ENCODE data around the gene AHDC1.
"Not testable (repeated sequence)": the region's sequence is repeated elsewhere in the genome, so short reads cannot be mapped to it uniquely, and the experiment has no call there.

Gene AHDC1

DNA sequence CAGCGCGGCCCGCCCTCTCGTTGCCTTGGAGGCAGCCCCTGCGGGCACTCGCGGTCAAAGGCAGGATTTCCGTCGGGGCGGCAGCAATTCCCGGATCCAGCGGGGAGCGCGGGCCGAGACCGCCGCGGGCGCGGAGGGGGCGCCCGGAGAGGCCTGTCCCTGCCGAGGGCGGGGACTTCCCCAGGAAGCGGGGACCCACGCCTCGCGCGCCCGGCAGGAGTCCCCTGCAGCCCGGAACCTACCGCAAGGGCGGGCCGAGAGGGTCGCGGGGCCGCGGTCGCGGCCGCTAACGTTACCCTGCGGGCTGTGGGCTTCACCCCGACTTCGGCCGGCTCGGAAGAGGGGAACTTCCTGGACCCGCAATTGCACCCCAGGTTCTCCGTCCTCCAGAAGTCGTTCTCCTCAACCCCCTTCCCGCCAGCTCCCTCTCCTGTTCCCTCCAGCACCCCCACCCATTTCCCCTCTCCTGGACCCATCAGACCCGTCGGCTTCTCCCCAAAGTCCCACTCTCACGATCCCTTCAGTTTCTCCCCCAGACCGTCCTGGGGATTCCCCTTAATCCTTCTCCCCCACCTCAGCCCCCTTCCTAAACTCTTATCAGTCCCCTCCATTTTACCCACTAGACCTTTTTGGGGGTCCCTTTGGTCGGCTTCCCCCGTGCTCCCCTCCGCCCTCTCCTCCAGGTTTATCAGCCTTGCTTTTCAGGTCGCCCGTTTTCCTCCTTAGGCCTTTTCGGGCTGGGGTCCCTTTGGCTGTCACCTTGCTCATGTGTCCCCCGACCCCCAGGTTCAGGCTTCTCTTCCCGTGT, 30.4 kb upstream of the AHDC1 start:
- DNase-seq (ENCODE audit: low spot score): no peak

DNA sequence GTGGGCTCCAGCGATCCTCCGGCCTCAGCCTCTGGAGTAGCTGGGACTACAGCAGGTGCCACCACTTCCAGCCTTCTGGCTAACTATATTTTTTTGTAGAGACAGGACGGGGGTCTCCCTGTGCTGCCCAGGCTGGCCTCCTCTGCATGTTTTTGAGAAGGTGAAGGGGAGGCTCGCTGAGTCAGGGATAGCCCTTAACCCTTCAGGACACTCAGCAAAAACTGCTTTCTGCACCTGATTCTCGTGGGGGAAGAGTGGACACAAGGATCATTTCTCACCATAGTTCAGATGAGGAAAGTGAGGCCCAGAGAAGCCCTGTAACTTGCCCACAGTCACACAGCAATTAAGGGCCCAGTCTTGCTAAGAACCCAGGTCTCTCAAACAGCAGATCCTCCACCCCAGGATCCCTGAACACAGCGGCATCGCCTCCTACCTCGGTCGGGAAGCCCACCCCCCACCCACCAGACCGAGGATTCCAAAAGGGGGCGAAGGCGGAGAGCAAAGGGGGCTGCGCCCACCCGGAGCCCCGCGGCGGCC, 29.8 kb upstream of the AHDC1 start:
- DNase-seq (ENCODE audit: low spot score): no peak

DNA sequence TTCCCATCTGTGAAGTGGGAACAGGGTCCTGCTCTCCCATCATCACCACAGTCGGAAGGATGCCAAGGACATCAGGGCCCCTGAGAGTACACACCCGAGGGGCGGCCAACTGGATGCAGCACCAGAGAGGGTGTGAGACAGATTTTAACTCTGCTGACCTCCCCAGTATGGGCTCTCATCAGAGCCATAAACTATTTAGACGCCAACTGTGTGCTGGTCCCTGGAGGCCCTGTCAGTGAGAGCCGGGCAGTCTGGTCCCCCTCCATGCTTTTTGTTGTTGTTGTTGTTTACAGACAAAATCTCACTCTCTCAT, 29.3 kb upstream of the AHDC1 start:
- DNase-seq (ENCODE audit: low spot score): no peak

DNA sequence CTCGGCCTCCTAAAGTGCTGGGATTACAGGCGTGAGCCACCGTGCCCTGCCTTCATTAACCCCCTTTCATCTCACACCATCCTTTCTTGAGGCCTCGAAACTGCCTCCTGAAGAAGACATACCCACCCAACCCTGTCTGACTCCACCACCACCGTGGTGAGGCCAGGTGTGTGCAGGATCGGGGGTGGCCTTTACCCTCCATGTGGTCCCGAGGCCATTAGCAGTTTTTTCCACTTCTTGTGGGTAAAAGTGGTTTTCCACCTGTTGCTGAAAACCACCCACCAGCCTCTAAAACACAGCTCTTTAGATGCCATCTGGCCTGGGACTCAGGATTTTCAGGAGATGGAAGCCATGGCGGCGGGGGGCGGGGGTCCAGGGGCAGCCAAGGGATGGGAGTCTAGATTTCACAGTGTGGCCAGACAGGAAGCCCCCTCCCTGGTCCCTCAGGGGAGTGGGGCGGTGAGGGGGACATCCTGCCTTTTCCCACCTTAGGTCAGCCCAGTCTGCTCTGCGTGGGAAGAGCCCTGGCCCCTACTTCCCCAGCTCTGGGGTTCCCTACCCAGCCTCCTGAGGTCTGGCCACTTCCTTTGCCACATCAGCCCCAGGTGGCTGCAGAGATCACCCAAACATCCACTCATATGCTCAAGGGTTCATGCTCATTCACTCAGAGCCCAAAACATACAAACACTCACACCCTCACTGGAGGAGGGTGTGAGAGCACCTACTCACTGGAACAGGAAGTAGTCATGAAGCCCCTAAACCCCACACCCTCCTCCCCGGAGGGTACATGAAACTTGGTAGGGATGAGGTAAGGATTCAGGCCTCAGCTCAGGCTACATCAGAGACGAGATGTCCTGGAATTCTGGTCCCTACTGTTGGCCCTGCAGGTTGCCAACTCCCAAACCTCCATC, 28.7 kb upstream of the AHDC1 start:
- peak; percentile 52 for DNase-seq (ENCODE audit: low spot score)

DNA sequence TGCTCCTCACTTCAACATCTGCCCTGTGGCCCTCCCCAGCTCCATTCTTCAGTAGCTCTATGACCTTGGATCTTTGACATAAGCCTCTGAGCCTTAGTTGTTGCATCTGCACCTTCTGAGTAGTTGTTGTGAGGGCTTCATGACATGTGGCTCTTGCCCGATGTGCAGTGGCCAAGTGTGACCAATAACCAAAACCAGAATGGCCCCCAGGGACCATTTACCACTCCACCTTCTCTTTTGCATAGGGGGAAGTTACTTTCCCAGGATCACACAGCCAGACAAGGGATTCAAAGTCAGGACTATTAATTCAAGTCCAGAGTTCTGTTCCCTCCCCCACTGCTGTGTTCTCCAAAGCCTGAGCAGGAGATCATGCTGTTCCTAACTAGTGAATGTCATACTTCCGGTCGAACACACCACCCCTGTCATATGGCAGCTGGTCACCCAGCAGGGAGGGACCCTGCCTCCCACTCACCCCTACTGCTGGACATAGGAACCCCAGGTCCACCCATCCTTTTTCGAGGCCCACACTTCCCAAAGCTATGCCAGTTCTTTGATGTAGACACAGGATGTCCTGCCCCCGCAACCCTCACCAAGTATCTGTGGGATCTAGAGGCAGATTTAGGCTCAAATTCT, 27.0 kb upstream of the AHDC1 start:
- DNase-seq (ENCODE audit: low spot score): no peak

DNA sequence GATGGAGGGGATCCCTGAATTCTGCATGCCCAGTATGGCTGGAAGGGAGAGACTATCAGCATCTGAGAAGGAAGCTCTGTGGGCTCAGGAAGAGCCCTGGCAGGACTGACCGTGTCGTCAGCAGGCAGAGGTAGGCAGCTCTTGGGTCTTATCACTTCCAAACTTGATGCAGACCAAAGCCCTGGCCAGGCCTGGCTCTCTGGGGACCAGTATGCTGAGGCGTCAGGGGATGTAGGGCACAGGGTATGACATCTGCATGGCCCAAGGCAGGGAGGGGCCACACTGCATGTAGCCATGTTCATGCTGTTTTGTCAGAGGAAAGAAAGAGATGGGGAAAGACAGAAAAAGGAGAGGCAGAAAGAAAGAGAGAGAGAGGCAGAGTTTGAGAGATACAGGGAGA, 24.8 kb upstream of the AHDC1 start:
- no peak for DNase-seq (ENCODE audit: low spot score)

DNA sequence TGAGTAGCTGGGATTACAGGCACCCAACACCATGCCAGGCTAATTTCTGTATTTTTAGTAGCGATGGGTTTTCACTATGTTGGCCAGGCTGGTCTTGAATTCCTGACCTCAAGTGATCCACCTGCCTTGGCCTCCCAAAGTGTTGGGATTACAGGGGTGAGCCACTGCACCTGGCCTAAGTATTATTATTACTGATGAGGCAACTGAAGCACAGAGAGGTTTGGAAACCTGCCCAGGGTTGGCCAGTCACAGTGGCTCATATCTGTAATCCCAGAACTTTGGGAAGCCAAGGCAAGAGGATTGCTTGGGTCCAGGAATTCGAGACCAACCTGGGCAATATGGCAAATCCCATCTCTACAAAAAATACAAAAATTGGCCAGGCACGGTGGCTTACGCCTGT, 23.8 kb upstream of the AHDC1 start:
- not testable (repeated sequence) for DNase-seq (ENCODE audit: low spot score)

DNA sequence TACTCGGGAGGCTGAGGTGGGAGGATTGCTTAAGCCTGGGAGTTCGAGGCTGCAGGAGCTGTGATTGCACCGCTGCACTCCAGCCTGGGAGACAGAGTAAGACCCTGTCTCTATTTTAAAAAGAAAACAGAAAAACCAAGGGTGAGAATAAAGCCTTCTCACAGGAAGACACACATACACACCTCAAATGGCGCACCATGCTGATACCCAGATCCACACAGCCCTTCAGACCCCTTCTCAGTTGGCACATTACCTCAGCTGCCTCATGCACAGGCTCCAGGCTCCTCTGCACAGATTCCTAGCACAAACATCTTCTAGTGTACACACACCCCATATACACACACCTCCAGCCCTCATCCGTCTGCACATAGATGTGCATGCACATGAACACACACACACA, 23.1 kb upstream of the AHDC1 start:
- no peak for DNase-seq (ENCODE audit: low spot score)

DNA sequence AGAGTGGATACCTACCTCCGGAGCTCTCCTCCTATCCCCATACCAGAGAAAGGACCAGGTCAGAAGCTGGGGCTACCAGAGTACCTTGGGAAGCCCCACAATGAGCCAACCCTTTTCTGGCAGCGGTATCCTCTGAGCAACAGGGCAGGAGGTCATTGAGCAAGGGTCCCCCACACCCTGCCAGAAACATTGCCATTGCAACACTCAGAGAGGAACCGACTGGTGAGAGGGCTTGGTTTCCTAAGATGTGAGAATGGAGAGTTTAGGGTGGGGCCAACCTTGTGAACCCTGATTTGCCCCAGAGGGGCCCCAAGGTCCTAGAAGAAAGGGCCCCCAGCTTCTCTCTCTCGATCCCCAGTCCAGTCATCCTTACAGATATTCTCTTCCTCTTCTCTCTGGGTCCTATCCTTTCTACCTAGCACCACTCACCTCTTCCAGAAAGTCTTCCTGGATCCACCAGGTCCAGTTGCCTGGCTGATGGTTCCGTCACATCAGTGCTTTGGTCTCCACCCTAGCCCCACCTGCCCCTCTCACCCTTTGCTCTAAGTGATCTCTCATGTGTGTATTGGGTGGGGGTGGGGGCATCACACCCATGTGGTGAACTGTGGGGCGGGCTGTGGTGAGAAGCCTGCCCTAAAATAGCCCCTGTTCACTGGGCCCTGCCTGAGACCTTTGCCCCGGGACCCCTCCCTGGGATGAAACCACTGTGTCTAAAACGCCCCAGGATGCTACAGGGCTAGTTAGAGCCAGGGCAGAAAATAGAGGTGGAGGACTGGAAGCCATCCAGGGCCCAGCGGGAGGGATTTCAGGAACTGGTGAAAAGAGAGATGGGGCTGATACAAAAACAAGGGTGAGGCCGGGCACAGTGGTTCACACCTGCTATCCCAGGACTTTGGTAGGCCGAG, 22.3 kb upstream of the AHDC1 start:
- no peak for DNase-seq (ENCODE audit: low spot score)

DNA sequence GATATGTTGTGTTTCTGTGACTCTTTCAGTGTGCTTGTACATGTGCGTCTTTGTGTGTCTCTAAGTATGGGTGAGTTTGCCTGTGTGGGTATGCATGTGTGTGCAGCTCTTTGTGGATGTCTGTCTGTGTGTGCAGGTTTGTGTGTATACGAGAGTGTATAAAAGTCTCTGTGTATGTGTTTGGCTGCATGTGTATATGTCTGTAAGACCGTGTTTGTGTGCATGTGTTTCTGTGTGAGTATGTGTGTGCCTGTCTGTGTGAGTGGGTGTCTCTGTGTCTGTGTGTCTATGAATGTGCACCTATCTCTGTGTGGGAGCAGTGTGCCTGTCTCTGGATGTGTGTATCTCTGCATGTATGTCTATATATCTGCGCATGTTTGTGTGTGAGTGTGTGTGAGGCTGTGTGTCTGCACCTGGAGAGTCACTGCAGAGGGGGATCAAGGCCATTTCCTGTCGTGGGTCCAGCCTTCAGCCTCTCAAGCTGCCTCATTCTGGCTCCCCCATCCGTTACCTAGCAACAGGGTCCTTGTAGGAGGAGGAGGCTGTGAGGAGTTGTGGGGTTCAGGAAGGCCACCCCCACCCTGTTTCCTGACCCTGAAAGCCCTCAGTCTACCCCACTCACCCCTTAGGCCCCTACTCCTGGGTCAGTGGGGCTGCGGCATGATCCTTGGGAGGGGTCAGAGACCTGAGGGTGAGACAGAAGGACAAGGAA, 20.7 kb upstream of the AHDC1 start:
- no peak for DNase-seq (ENCODE audit: low spot score)

DNA sequence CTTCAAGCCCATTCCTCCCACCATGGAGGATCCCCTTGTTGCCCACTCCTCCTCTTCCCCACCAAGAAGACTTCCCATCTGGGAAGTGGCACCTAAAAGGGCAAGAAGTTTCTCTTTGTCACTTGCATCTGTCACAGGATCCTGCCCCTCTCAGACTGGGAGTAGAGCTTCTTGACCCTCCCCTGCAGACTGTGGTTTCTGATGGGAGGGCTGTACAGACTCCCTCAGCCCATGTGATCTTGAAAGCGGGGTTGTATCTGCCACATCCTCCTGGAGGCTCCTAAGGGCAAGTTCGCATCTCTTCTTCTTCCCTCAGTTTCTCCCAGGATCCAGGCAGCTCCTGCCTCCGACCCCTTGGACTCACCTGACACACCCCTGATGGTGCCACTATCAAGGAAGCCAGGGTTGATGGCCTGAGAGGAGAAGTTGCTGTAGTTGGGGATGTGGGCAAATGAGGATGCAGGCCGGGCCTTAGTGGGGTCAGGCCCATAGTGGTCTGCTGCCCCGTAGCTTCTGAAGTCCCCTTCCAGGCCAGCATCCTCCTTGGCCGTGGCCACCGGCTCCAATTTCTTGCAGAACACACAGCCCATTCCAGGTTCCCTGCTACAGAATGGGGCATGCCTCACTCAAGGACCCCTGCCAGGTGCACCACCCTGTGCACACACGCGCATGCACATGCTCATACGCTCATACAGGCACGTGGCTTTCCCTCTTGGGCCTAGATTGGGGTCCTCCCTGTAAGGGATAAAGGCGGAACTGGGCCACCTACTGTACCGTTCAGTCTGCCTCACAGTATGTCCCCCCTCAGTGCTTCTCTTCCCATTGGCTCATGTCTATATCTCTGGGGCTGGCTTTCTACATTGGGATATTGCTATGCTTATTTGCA, 19.6 kb upstream of the AHDC1 start:
- no peak for DNase-seq (ENCODE audit: low spot score)

DNA sequence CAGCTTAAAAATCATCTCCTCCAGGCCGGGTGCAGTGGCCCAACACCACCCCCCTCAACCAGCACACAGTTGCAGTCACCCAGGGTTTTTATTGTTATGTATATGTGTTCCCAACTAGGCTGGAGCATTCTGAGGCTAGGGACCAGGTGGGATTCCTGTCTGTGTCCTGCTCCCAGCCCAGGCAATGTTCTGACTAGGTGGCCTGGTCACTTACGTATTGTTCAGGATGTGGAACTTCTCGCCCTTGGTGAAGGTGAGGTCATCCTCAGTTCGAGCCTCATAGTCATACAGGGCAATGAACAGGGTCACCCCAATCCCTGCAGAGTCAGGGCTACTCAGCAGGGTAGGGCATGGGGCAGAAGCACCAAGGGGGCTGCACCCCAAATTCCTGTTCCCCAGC, 18.9 kb upstream of the AHDC1 start:
- DNase-seq (ENCODE audit: low spot score): no peak

DNA sequence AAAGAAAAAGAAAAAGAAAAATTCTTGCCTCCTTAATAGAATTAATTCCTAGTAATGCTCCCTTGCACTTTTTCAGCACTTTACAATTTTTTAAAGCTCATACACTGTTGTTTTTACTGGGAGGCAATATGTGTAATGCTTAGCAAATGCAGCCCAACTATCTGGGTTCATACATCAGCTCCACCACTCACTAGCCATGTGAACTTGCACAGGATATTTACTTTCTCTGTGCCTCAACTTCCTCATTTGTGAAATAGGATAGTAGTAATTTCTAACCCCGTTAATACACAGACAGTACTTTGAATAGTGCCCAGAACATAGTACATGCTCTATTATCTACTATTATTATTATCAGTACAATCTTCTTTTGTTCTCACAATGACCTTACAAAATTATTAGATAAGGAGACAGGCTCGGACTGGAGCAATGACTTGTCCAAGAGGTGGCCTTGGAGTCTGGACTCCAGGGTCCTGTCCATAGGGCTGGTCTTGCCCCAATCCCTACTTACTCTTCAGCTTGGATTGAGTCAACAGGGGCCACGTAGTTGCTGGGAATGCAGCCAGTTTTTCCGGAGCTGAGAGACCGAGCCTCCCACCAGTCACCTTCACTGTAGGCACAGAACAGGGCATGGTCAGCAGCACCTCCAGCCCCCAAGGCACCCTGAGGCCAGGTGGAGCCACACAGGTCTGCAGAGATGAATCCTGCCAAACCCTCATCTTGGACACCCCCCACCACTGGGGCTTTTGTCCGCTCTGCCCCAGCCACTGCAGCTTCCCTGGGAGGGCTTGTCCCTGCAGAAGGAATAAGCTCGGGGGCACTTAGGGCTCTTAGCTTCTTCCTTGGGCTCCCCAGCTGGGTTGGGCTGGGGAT, 17.3 kb upstream of the AHDC1 start:
- no peak for DNase-seq (ENCODE audit: low spot score)

DNA sequence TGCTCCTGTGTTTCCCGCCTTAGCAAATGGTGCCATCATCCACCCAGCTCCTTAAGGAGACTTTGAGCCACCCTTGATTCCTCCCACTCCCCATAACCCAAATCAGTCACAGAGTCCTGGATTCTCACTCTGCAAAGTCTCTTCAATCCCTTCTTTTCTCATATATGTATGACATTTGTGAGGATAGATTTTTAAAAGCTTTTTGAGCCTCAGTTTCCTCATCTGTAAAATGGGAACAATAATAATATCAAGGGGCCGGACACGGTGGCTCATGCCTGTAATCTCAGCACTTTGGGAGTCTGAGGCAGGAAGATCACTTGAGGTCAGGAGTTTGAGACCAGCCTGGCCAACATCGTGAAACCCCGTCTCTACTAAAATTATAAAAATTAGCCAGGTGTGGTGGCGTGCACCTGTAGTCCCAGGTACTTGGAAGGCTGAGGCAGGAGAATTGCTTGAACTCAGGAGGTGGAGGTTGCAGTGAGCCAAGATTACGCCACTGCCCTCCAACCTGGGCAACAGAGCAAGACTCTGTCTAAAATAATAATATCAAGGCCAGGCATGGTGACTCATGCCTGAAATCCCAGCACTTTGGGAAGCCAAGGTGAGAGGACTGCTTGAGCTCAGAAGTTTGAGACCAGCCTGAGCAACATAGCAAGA, 16.0 kb upstream of the AHDC1 start:
- DNase-seq (ENCODE audit: low spot score): not testable (repeated sequence)

DNA sequence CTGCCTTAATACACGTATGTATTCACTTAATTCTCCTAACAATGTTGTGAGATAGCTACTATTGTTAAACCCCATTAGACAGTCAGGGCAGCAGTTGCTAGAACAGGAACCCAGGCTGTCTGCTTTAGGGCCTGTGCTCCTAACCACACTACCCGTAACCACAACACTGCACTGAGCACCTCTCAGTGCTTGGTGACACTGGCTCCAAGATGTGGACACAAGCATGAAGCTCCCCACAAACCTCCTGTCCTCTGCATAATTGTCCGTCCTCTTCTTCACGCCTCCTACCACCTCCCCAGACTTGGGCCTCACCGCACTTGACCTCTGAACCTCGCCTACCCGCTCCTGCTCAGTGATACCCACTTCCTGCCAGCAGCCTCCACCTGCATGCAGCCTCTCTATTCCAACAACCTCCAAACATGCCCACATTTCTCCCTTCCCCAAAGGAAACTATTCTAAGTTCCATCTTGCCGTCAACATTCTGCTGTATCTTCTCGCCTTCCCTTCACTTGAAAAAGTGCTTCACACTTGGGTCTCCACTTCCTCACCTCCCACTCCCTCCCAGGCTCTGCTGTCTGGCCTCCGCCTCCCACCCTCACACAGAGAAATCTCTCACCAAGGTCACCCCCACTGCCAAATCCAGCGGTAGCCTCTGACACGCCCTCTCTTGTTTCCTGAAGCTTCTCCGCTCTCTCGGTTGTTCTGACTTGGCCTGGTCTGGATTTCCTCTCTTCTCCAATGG, 14.6 kb upstream of the AHDC1 start:
- no peak for DNase-seq (ENCODE audit: low spot score)

DNA sequence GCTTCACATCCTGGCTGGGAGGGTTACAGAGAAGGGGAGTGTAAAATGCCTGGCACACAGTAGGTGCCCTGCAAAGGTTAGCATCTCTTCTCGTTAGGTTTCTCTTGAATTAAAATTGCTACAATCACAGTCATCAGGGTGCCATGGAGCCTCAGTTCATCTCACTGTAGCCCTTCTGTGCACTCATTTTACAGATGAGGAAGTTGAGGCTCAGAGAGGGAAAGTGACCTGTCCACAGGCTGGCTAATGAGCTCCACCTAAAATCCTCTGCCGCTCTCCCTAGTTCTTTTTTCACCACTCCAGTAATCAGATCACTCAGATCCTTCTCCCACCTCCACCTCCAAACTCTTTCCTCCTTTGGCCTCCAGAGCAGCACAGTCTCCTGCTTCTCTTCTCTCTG, 13.5 kb upstream of the AHDC1 start:
- no peak for DNase-seq (ENCODE audit: low spot score)

DNA sequence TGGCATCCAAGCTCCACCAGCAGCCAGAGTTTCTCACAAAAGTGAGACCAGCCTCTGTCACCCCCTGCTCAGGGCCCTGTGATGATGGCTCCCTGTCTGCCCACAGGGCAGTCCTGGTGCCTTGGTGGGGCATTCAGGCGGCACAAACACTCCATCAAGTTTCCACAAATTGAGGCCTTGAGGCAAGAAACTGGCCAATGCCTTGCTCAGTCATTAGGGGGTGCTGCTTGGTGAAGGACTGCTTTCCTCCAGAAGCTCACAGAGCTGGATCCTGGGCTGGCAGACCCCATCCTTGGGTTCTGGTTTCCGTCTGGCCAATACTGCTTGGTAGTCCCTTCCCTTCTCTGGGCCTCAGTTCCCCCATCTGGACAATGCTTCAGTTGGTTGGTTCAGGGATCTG, 12.5 kb upstream of the AHDC1 start:
- DNase-seq (ENCODE audit: low spot score): no peak
